ENCODE measurements around the gene SMTNL2. TPM values are rescaled to one million over a fixed set of nuclear protein-coding genes. Genes with fewer than 3 reads are reported as not detected.

The SMTNL2 gene
- total RNA-seq, 4 donors from 2014 or later, result 0.25 to 3.0 (median 1.0) TPM; not detected in 1

- WGBS, 2 donors, result 12 to 18% methylated on average over 28 to 57 of the region's 58 CpGs
- intact Hi-C loops (cut with DNase I; ENCODE audit: low total_unique reads), result no loop called here
- no peak for DNase-seq (ENCODE audit: low spot score in 2 of 2)
- no peak within 1 kb of the TSS for H3K4me3 ChIP-seq (ENCODE audit: low read depth, poor library complexity, severe bottlenecking)
- no peak for TF ChIP-seq POLR2A (IDR thresholded peaks at IDR 0.05)
- TF ChIP-seq CTCF (IDR thresholded peaks at IDR 0.05), result no peak
Measured at GRCh38 chr17:4641297-4642195, 57.2 kb downstream of the SMTNL2 start, which contains the start of gene ALOX15. TSS of gene ALOX15 (minus strand) at chr17:4641678. CDS start at chr17:4641651, 27 bp downstream.

GRCh38 chr17:4642286-4642685 lies 58.0 kb downstream of the SMTNL2 start:
- TF ChIP-seq CTCF (IDR thresholded peaks at IDR 0.05) (no peak), POLR2A (IDR thresholded peaks at IDR 0.05) (no peak)
- WGBS, 2 donors, result 27 to 34% methylated on average over 6 of the region's 6 CpGs

GRCh38 chr17:4643676-4644075 lies 59.3 kb downstream of the SMTNL2 start:
- TF ChIP-seq POLR2A (IDR thresholded peaks at IDR 0.05) (no peak), CTCF (IDR thresholded peaks at IDR 0.05) (no peak)
- no peak for DNase-seq (ENCODE audit: low spot score in 2 of 2)
- intact Hi-C loops (cut with DNase I; ENCODE audit: low total_unique reads), result no loop called here

More at GRCh38 chr17:4642286-4642685, 58.0 kb downstream of the SMTNL2 start:
- intact Hi-C loops (cut with DNase I; ENCODE audit: low total_unique reads), result no loop called here
- H3K4me3 ChIP-seq (ENCODE audit: low read depth, poor library complexity, severe bottlenecking), result no peak overlapping the region
- DNase-seq (ENCODE audit: low spot score in 2 of 2), result no peak

GRCh38 chr17:4645642-4646041 lies 61.3 kb downstream of the SMTNL2 start:
- peak in 1 of 2 donors; percentile 67 for DNase-seq (ENCODE audit: low spot score in 2 of 2)
- intact Hi-C loops (cut with DNase I; ENCODE audit: low total_unique reads), result no loop called here
- H3K4me3 ChIP-seq (ENCODE audit: low read depth, poor library complexity, severe bottlenecking), result no peak overlapping the region
- WGBS, 2 donors, result 79% methylated on average over 5 of the region's 5 CpGs
- TF ChIP-seq CTCF (IDR thresholded peaks at IDR 0.05) (no peak), POLR2A (IDR thresholded peaks at IDR 0.05) (no peak)

More at GRCh38 chr17:4643676-4644075, 59.3 kb downstream of the SMTNL2 start:
- WGBS, 2 donors, result 49 to 56% methylated on average over 4 of the region's 4 CpGs
- H3K4me3 ChIP-seq (ENCODE audit: low read depth, poor library complexity, severe bottlenecking), result no peak overlapping the region

- no peak for TF ChIP-seq CTCF (IDR thresholded peaks at IDR 0.05)
- no peak for TF ChIP-seq POLR2A (IDR thresholded peaks at IDR 0.05)
- intact Hi-C loops (cut with DNase I; ENCODE audit: low total_unique reads), result no loop called here
- no peak overlapping the region for H3K4me3 ChIP-seq (ENCODE audit: low read depth, poor library complexity, severe bottlenecking)
- no peak for DNase-seq (ENCODE audit: low spot score in 2 of 2)
- WGBS, 2 donors, result 65 to 72% methylated on average over 2 of the region's 2 CpGs
Measured at GRCh38 chr17:4648741-4649140, 64.4 kb downstream of the SMTNL2 start.
